ENCODE results near the gene CADM1. TPM values are rescaled to one million over a fixed set of nuclear protein-coding genes. Genes with fewer than 3 reads are reported as not detected.

CADM1 gene
- total and polyA plus RNA-seq, 2 donors (not counting 3 experiments of a cell fraction or from before 2014, with no cell fraction given), result 0.52 to 2.6 TPM

DNA sequence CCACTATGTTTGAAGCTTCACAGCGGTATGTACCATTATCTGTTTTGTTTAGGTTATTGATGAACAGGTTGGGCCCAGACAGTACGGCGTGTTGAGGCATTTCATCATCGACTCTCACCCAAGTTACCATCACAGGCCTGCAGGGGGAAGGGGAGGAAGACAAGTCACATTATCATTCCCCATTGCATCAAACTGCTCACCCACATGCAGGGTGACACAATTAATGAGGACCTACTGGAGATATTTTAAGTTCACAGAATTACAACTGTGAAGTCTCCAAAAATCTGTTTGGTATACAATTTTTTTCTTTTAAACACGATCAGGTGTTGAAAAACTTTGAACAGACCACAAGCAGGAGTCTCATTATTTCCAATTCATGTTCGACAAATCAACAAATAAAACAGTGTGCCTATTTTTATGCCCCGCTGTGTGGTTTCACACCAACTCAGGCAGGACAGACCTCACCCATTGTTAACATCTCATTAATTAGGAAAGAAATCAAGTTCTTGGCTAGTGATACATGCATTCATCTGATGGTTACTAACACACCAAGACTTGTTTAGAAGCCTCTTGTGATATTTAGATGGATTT, 289.5 kb downstream of the CADM1 start:
- intact Hi-C loops (cut with micrococcal nuclease) (no loop called here), dilution Hi-C loops (cut with MboI; ENCODE audit: extremely low pct_ligation_motif_present, low sequenced_read_pairs) (no loop called here)
- no peak for FAIRE-seq
- Histone ChIP-seq H3K79me2 (ENCODE audit: control insufficient read depth, insufficient read depth, low read length) (no peaks in the 10 kb centered on the region), H3K9me3 (replicated peaks; ENCODE audit: control insufficient read depth, insufficient read depth, low read length) (no peaks in the 10 kb centered on the region), H3K9ac (replicated peaks; ENCODE audit: extremely low read depth, insufficient read depth, low read length) (no peak overlapping the region), H3K4me2 (ENCODE audit: insufficient read depth, low read length) (no peak overlapping the region), H3K4me3 (replicated peaks in 1 of 3; ENCODE audit: insufficient read depth in 1 of 3, low read depth in 1 of 3, low read length in 3 of 3) (no peak overlapping the region), H2AFZ (ENCODE audit: low read depth, low read length) (no peak overlapping the region), H4K20me1 (replicated peaks; ENCODE audit: control insufficient read depth, extremely low read depth, insufficient read depth, low read length) (no peaks in the 10 kb centered on the region), H3K36me3 (ENCODE audit: control insufficient read depth in 2 of 2, extremely low read depth in 1 of 2, insufficient read depth in 2 of 2, low read length in 2 of 2) (no peaks in the 10 kb centered on the region), H3K27ac (ENCODE audit: insufficient read depth, low read depth, low read length) (no peak overlapping the region), H3K9me1 (replicated peaks; ENCODE audit: control insufficient read depth, extremely low read depth, insufficient read depth, low read length) (no peaks in the 10 kb centered on the region), H3K27me3 (ENCODE audit: control insufficient read depth in 2 of 2, insufficient read depth in 2 of 2, low read length in 2 of 2) (no peaks in the 10 kb centered on the region), H3K4me1 (ENCODE audit: control insufficient read depth, extremely low read depth, insufficient read depth, low read length) (no peaks in the 10 kb centered on the region)
- ChIA-PET CTCF (no interaction called here), POLR2A (no interaction called here)
- no peak for DNase-seq (ENCODE audit: low read depth, low spot score)
- TF ChIP-seq, protein P1, sequence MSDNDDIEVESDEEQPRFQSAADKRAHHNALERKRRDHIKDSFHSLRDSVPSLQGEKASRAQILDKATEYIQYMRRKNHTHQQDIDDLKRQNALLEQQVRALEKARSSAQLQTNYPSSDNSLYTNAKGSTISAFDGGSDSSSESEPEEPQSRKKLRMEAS (IDR thresholded peaks at IDR 0.05; ENCODE audit: insufficient read depth, insufficient read length), result no peak
- TF ChIP-seq POLR2AphosphoS5 (IDR thresholded peaks at IDR 0.05; ENCODE audit: insufficient read depth, low read depth, low read length) (no peak), EZH2 (IDR thresholded peaks at IDR 0.05; ENCODE audit: borderline replicate concordance, low read depth, low read length, severe bottlenecking) (no peak)
- TF ChIP-seq, protein P2, sequence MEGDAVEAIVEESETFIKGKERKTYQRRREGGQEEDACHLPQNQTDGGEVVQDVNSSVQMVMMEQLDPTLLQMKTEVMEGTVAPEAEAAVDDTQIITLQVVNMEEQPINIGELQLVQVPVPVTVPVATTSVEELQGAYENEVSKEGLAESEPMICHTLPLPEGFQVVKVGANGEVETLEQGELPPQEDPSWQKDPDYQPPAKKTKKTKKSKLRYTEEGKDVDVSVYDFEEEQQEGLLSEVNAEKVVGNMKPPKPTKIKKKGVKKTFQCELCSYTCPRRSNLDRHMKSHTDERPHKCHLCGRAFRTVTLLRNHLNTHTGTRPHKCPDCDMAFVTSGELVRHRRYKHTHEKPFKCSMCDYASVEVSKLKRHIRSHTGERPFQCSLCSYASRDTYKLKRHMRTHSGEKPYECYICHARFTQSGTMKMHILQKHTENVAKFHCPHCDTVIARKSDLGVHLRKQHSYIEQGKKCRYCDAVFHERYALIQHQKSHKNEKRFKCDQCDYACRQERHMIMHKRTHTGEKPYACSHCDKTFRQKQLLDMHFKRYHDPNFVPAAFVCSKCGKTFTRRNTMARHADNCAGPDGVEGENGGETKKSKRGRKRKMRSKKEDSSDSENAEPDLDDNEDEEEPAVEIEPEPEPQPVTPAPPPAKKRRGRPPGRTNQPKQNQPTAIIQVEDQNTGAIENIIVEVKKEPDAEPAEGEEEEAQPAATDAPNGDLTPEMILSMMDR (IDR thresholded peaks at IDR 0.05; ENCODE audit: extremely low read depth in 1 of 2, insufficient read depth in 1 of 2, low read depth in 1 of 2, low read length in 2 of 2), result no peak
- no TSS peak for BruUV-seq (replicated peaks)

GRCh38 chr11:115213007-115213406, 291.2 kb downstream of the CADM1 start:
- Histone ChIP-seq H3K9ac (replicated peaks; ENCODE audit: extremely low read depth, insufficient read depth, low read length) (no peak overlapping the region), H3K9me3 (replicated peaks; ENCODE audit: control insufficient read depth, insufficient read depth, low read length) (no peaks in the 10 kb centered on the region), H2AFZ (ENCODE audit: low read depth, low read length) (no peak overlapping the region), H3K4me3 (replicated peaks in 1 of 3; ENCODE audit: insufficient read depth in 1 of 3, low read depth in 1 of 3, low read length in 3 of 3) (no peak overlapping the region), H3K9me1 (replicated peaks; ENCODE audit: control insufficient read depth, extremely low read depth, insufficient read depth, low read length) (no peaks in the 10 kb centered on the region), H3K4me1 (ENCODE audit: control insufficient read depth, extremely low read depth, insufficient read depth, low read length) (no peaks in the 10 kb centered on the region), H4K20me1 (replicated peaks; ENCODE audit: control insufficient read depth, extremely low read depth, insufficient read depth, low read length) (no peaks in the 10 kb centered on the region), H3K27me3 (ENCODE audit: control insufficient read depth in 2 of 2, insufficient read depth in 2 of 2, low read length in 2 of 2) (no peaks in the 10 kb centered on the region), H3K4me2 (ENCODE audit: insufficient read depth, low read length) (no peak overlapping the region), H3K36me3 (ENCODE audit: control insufficient read depth in 2 of 2, extremely low read depth in 1 of 2, insufficient read depth in 2 of 2, low read length in 2 of 2) (no peaks in the 10 kb centered on the region), H3K27ac (ENCODE audit: insufficient read depth, low read depth, low read length) (no peak overlapping the region), H3K79me2 (ENCODE audit: control insufficient read depth, insufficient read depth, low read length) (no peaks in the 10 kb centered on the region)
- DNase-seq (ENCODE audit: low read depth, low spot score) (no peak), FAIRE-seq (no peak)
- ChIA-PET CTCF (no interaction called here), POLR2A (no interaction called here)
- dilution Hi-C loops (cut with MboI; ENCODE audit: extremely low pct_ligation_motif_present, low sequenced_read_pairs), result no loop called here
- TF ChIP-seq JUN (IDR thresholded peaks at IDR 0.05; ENCODE audit: borderline replicate concordance, insufficient read depth, insufficient read length, low read depth) (no peak), GATA2 (IDR thresholded peaks at IDR 0.05; ENCODE audit: insufficient read depth, insufficient read length, low read depth, low read length) (no peak)
- TF ChIP-seq, protein P1 (IDR thresholded peaks at IDR 0.05; ENCODE audit: insufficient read depth, insufficient read length), result no peak
- BruUV-seq (replicated peaks), result no TSS peak
- intact Hi-C loops (cut with micrococcal nuclease), result no loop called here
